ENCODE measurements around the gene GPR55. TPM values are rescaled to one million over a fixed set of nuclear protein-coding genes. Genes with fewer than 3 reads are reported as not detected.

The GPR55 gene
- total RNA-seq, 2 donors from 2014 or later, result not detected

GRCh38 chr2:230934231-230935129, 9.4 kb upstream of the GPR55 start:
- no peaks in the 10 kb centered on the region for H3K27me3 ChIP-seq (replicated peaks; ENCODE audit: insufficient read depth)
- peaks cover 9% of the 10 kb centered on the region for H3K9me3 ChIP-seq
- no peak overlapping the region for H3K4me3 ChIP-seq
- H3K4me1 ChIP-seq (ENCODE audit: control insufficient read depth in 1 of 2, low read depth in 2 of 2), result peaks cover 0 to 8% of the 10 kb centered on the region in 2 donors
- TF ChIP-seq CTCF (IDR thresholded peaks at IDR 0.05), result no peak
- DNase-seq (ENCODE audit: low spot score) (no peak), ATAC-seq (ENCODE audit: insufficient number of reproducible peaks, low FRiP score, low read depth) (no peak)
- H3K36me3 ChIP-seq, result no peaks in the 10 kb centered on the region
- H3K27ac ChIP-seq, result no peak overlapping the region

DNA sequence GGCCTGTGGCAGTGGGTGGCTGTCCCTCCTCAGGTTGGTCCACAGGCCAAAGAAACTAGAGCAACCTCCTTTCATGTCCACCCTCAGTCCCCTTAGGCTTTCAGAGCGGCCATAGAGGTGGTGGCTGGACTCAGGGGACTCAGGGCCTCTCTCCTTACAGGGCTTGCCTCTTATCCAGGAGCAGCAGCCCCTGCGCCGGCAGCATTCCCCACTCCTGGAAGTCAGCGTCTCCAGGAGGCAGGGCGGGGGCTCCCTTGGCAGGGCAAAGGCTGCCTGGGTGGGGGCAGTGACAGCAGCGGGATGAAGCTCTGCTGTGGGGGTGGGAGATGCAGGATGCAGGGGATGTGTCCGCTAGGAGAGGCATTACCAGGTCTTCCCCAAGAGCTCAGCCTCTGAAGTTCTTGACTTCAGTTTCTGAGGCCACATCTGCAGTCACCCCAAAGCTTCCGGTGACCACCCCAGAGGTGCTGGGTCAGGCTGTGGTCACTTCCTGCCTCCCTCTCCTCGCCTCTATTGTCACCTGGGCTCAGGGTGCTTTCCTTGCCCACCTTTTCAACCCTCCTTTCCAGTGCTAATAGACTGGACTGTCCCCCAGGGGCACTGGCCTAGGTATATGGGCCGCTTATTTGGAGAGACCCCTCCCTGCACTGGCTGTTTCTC, 8.6 kb upstream of the GPR55 start:
- no peaks in the 10 kb centered on the region for H3K27me3 ChIP-seq (replicated peaks; ENCODE audit: insufficient read depth)
- no peak overlapping the region for H3K27ac ChIP-seq
- H3K36me3 ChIP-seq, result no peaks in the 10 kb centered on the region
- peaks cover 9% of the 10 kb centered on the region for H3K9me3 ChIP-seq
- DNase-seq (ENCODE audit: low spot score) (no peak), ATAC-seq (ENCODE audit: insufficient number of reproducible peaks, low FRiP score, low read depth) (no peak)
- no peak overlapping the region for H3K4me3 ChIP-seq
- H3K4me1 ChIP-seq (ENCODE audit: control insufficient read depth in 1 of 2, low read depth in 2 of 2), result peaks cover 0 to 8% of the 10 kb centered on the region in 2 donors
- no peak for TF ChIP-seq CTCF (IDR thresholded peaks at IDR 0.05)

DNA sequence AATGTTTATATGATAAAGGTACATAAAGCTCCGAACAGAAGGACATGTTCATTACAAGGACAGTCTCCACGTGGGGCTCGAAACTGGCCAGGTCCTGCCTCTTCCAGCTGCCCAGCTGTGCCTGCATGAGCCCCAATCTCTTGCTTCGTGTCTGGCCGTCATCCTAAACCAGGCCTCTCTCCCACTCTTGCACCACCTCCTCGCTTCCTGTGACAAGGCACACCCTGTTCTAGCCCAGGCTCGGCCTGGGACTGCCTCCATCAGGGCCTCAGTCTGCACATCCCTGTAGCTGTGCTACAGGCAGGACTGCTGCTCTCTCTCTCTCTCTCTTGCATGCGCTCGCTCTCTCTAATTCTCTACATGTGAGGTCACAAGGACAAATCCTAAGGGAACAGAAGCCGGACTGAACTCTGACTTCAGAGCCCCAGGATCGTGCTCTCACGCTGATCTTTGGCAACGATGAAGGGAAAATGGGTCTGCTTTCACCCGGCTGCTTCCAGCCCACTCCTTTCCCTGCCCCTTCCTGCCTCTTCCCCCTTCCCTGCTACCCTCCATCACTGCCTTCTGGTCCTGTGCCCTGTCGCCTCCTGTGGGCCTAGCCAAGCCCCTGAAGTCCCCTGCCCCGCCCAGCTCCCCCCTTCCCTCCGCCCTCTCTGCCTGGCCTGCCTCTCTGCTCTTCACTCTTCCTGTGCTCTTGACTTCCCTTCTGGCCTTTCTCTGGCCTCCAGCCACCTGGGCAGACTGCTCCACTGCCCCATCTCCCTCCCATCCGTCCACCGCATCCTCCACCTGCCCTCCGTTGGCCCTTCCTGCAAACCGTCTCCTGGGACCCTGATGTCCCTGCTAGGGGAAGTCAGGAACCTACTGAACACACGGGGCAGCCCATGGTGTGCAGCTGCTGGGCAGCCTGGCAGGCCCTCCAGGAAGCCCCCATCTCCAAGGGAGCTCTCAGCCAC, 7.8 kb upstream of the GPR55 start:
- Histone ChIP-seq H3K4me1 (ENCODE audit: control insufficient read depth in 1 of 2, low read depth in 2 of 2) (peaks cover 0 to 8% of the 10 kb centered on the region in 2 donors), H3K4me3 (no peak overlapping the region), H3K27ac (no peak overlapping the region), H3K27me3 (replicated peaks; ENCODE audit: insufficient read depth) (no peaks in the 10 kb centered on the region), H3K9me3 (peaks cover 9% of the 10 kb centered on the region), H3K36me3 (no peaks in the 10 kb centered on the region)
- ATAC-seq (ENCODE audit: insufficient number of reproducible peaks, low FRiP score, low read depth) (no peak), DNase-seq (ENCODE audit: low spot score) (no peak)
- TF ChIP-seq CTCF (IDR thresholded peaks at IDR 0.05), result no peak

DNA sequence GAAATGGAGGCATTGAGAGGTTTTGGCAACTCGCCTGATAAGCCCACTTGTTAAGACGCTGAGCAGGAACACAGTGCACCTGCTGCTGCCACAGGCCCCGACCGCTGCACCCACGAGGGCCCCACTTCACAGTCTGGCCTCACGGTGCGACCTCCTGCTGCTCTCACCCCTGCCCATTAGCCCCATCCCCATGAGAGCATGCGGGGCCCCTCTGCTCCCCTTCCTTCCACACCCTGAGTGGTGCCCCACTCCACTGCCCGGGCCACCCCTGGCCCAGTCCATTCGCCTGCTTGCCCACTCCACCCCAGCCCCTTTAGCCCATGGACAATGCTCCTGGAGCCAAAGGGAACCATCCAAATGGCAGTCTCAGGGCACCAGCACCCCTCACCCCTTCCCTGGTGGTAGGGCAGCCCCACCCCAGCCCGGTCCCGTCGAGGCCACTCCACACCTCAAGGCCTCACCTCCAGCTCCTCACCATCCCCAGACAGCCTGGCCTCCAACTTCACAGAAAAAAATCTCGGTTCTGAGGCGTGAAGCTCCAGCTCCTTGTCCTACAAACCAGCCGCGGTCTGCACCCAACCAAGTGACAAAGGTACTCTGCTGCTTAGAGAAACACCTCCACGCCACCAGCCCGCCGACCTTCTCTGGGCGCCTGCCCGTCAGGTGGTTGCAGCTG, 6.7 kb upstream of the GPR55 start:
- no peaks in the 10 kb centered on the region for H3K27me3 ChIP-seq (replicated peaks; ENCODE audit: insufficient read depth)
- H3K9me3 ChIP-seq, result peaks cover 3% of the 10 kb centered on the region
- no peak for TF ChIP-seq CTCF (IDR thresholded peaks at IDR 0.05)
- no peak overlapping the region for H3K27ac ChIP-seq
- ATAC-seq (ENCODE audit: insufficient number of reproducible peaks, low FRiP score, low read depth) (no peak), DNase-seq (ENCODE audit: low spot score) (no peak)
- H3K4me1 ChIP-seq (ENCODE audit: control insufficient read depth in 1 of 2, low read depth in 2 of 2), result peaks cover 0 to 8% of the 10 kb centered on the region in 2 donors
- no peaks in the 10 kb centered on the region for H3K36me3 ChIP-seq
- no peak overlapping the region for H3K4me3 ChIP-seq
